CD4-positive, alpha-beta T cell treated with Interleukin-4 for 1 hour (primary cell): ENCODE results near the gene FTH1.
"Not testable (repeated sequence)": the region's sequence is repeated elsewhere in the genome, so short reads cannot be mapped to it uniquely, and the experiment has no call there.

Experiments
- DNase-seq, 2 donors: peaks; one replicate each; pipeline ENCODE4 v3.0.0-alpha.2; 2020 to 2022

The FTH1 gene

DNA sequence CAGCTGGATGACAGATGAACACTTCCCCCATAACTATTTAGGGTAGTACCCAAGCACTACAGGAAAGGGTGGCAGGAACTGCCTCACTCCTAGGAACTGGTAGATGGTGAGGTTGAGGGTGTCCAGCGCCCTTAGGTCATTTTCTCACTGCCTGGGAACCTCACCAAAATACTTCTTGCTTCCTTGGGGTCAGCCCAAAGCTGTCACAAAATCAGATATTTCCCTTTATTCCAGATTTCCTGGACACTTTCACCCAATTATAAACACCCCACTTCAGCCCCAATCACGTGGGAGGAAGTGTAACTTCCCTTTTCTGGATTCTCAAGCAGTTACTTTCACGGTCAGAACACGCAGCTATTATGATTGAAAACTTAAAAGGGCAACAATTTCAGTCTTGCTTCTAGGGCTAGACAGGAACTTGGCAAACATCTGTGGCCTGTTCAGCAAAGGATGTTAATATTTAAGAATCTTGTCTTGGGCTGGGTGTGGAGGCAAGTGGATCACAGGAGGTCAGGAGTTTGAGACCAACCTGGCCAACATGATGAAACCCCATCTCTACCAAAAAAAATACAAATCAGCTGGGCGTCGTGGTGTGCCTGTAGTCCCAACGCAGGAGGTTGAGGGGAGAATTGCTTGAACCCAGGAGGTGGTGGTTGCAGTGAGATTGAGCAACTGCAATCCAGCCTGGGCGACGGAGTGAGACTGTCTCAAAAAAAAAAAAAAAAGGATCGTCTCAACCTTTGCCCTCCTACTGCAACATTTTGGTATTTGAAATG, 4.0 kb downstream of the FTH1 start:
- DNase-seq: peak; percentile 57 to 80

GRCh38 chr11:61963016-61963281, 4.5 kb downstream of the FTH1 start:
- DNase-seq: no peak

DNA sequence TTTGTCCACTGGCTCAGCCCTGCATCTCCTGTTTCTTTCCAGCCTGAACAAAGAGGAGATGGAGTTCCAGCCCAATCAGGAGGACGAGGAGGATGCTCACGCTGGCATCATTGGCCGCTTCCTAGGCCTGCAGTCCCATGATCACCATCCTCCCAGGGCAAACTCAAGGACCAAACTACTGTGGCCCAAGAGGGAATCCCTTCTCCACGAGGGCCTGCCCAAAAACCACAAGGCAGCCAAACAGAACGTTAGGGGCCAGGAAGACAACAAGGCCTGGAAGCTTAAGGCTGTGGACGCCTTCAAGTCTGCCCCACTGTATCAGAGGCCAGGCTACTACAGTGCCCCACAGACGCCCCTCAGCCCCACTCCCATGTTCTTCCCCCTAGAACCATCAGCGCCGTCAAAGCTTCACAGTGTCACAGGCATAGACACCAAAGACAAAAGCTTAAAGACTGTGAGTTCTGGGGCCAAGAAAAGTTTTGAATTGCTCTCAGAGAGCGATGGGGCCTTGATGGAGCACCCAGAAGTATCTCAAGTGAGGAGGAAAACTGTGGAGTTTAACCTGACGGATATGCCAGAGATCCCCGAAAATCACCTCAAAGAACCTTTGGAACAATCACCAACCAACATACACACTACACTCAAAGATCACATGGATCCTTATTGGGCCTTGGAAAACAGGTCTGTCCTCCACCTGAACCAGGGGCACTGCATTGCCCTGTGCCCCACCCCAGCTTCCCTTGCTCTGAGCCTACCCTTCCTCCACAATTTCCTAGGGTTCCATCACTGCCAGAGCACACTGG, 5.0 kb downstream of the FTH1 start:
- peak; percentile 18 to 56 for DNase-seq

DNA sequence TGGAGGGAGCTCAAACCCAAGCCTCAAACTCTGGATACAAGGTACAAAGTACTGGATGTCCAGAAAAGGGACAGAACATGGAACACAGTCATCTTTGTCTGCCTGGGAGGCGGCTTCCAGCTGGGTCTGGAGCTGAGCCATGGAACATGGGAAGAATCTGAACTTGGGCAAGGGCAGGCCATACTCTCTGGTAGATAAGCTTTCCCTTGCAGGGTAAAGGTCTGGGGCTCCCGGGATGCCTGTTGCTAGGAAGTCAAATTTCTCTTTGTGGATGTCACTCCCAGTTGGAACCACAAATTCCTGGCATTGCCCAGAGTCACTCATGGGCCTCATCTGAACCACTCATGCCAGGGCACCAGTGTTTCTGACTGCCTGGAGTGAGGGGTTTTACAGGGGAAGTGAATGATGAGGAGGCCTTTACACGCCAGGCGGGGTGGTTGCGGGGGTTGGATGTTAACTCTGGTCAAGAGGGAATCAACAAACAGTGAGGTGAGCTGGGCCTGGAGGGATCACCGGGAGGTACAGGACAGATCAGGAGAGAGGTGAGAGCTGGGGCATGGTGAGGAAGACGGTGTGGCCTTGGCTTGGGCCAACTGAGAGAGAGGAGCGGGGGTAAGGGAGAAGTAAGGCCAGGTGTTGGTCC, 5.7 kb downstream of the FTH1 start:
- no peak for DNase-seq

GRCh38 chr11:61960532-61960931, 6.9 kb downstream of the FTH1 start:
- DNase-seq: no peak

DNA sequence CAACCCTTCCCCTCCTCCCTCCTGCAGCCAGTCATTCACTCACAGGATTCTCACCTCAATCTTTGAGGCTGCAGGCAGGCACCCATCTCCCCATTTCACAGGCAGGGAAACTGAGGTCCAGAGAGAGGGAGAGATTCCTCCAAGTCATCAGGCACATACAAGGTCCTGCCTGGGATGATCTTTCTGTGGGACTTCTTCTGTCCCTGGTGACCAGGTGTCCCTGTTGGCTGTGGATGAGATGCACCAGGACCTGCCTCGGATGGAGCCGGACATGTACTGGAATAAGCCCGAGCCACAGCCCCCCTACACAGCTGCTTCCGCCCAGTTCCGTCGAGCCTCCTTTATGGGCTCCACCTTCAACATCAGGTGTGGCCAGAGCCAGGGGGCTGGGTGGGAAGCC, 7.8 kb downstream of the FTH1 start:
- no peak for DNase-seq

DNA sequence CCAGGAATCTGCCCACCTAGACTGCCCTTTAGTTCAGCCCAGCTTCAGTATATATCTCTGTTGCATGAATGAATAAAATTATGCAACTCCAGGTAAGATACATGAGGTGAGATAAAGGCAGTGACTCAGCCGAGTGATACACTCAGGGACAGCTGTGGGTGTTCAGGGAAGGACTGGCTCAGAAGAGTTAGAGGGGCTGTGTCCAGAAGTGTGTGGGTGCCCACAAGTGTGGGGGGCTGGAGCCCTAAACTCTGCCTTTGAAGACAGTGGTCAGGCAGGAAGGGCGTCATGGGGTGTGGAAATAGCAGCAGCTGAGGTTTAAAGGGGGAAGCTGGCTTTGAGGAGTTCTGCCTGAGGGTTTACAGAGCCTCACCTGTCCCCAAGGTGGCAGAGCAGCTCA, 8.3 kb downstream of the FTH1 start:
- DNase-seq: no peak

GRCh38 chr11:61958590-61958989, 8.8 kb downstream of the FTH1 start:
- DNase-seq: no peak

DNA sequence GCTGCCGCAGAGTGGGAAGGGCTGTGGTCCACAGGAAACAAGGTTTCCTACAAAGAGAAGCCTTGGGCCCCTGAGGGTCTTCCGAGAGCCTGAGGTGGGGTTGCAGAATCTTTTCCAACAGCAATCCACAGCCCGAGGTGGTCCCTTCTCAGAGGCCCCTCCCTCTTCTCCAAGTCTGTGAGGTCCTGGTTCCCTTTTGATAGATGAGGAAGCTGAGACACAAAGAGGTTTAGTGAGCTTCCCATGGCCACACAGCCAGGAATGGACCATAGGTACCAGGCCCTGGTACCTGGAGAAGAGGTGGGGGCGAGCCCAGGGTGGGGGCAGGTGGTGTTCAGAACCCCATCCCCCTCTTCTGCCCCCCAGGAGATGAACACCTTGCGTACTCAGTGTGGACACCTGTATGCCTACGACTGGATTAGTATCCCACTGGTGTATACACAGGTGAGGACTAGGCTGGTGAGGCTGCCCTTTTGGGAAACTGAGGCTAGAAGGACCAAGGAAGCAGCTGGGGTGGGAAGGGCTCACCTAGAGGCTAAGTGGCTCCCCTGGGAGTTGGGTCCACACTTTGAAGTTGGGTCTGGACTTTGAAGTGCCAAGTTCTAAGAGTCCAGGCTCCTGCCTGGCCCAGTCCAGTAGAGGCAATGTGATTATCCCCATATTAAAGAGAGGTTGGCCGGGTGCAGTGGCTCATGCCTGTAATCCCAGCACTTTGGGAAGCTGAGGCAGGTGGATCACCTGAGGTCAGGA, 10.2 kb downstream of the FTH1 start:
- no peak for DNase-seq

DNA sequence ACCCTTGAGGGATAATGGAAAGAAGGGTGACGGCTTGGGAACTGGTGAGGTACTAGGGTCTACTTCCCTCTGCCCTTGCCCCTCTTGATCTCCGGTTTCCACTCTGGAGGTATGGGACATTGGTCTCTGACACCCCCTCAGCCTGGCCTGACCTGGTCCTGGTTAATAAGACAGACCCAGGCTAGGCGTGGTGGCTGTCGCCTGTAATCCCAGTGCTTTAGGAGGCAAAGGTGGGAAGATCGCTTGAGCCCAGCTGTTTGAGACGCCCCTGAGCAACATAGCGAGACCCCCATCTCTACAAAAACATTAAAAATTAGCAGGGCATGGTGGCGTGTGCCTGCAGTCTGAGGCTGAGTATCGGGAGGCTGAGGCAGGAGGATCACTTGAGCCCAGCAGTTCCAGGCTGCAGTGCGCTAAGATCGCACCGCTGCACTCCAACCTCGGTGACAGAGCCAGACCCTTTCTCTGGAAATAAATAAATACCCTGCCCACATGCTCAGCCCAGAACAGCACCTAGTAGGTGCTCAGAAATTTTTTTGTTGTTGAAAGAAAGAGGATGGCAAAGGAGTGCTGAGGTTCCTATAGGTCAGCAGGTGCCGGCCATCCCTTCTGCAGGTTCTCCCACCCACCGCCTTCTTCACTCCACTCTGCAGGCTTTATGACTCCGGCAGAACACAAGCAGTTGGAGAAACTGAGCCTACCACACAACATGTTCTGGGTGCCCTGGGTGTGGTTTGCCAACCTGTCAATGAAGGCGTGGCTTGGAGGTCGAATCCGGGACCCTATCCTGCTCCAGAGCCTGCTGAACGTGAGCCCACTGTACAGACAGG, 11.0 kb downstream of the FTH1 start:
- no peak for DNase-seq

DNA sequence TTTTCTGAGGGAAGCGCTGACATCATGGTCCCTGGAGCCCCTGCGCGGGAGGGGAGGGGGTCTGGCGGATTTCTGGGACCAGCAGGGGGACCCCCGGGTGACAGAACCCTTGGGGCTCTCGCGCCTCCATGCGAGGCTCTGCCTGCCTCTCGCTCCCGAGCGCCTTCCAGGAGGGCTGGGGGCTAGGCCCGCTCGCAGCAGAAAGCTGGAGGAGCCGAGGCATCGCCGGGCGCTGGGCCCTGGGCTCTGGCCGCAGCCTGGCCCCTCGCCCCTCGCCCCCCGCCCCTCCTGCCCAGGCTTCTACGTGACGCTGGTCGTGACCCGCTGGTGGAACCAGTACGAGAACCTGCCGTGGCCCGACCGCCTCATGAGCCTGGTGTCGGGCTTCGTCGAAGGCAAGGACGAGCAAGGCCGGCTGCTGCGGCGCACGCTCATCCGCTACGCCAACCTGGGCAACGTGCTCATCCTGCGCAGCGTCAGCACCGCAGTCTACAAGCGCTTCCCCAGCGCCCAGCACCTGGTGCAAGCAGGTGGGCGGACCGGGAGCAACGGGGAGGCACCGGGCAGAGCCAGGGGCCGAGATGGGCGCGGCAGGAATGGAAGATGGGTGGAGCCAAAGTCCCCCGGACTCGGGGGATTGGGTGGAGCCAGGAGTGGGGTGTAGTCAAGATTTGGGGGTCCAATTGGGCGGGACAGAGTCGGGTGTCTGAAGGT, 11.9 kb downstream of the FTH1 start:
- DNase-seq: peak; percentile 20 to 39

- DNase-seq: peak in 1 of 2 donors; percentile 73
These were observed 12.5 kb downstream of the FTH1 start for GRCh38 chr11:61954851-61955421.

- DNase-seq: no peak
These were observed 13.2 kb downstream of the FTH1 start for GRCh38 chr11:61954106-61954850.

DNA sequence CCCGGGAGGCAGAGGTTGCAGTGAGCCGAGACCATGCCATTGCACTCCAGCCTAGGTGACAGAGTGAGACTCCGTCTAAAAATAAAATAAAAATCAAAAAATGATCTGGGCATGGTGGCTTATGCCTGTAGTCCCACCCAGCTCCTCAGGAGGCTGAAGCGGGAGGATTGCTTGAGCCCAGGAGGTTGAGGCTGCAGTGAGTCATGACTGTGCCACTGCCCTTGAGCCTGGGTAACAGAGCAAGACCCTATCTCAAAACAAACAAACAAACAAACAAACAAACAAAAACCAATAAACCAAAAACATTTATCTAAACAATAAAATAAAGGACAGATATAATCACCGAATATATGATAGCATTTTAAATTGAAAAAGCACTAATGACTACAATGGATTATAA, 13.8 kb downstream of the FTH1 start:
- DNase-seq: not testable (repeated sequence)

- DNase-seq: no peak
These were observed 14.6 kb downstream of the FTH1 start for GRCh38 chr11:61952882-61953281.

GRCh38 chr11:61951484-61952135, 15.8 kb downstream of the FTH1 start:
- no peak for DNase-seq

DNA sequence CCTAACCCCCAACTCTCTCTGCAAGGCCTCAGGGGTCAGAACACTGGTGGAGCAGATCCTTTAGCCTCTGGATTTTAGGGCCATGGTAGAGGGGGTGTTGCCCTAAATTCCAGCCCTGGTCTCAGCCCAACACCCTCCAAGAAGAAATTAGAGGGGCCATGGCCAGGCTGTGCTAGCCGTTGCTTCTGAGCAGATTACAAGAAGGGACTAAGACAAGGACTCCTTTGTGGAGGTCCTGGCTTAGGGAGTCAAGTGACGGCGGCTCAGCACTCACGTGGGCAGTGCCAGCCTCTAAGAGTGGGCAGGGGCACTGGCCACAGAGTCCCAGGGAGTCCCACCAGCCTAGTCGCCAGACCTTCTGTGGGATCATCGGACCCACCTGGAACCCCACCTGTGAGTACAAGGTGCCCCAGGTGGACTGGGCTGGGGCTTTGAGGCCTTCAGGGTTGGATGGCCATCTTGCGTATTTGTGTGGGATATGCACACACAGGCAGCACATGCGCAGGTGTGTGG, 17.3 kb downstream of the FTH1 start, which contains the start of gene BEST1:
BEST1 (plus strand) TSS at position 317 of the 513 bp plus-strand sequence. CDS start 1,456 bp downstream, outside the sequence.
- DNase-seq: no peak

GRCh38 chr11:61949169-61950034, 18.0 kb downstream of the FTH1 start:
- peak; percentile 26 to 69 for DNase-seq

- DNase-seq: no peak
These were observed 18.9 kb downstream of the FTH1 start for GRCh38 chr11:61948505-61948904.
